Cerebellar cortex (tissue), 1 donor: ENCODE data around the gene TMED3.

Source experiments
- DNase-seq: peaks from one replicate; pipeline ENCODE4 v3.0.0-alpha.2; 2015; ENCODE audit warnings: low spot score

The TMED3 gene

DNA sequence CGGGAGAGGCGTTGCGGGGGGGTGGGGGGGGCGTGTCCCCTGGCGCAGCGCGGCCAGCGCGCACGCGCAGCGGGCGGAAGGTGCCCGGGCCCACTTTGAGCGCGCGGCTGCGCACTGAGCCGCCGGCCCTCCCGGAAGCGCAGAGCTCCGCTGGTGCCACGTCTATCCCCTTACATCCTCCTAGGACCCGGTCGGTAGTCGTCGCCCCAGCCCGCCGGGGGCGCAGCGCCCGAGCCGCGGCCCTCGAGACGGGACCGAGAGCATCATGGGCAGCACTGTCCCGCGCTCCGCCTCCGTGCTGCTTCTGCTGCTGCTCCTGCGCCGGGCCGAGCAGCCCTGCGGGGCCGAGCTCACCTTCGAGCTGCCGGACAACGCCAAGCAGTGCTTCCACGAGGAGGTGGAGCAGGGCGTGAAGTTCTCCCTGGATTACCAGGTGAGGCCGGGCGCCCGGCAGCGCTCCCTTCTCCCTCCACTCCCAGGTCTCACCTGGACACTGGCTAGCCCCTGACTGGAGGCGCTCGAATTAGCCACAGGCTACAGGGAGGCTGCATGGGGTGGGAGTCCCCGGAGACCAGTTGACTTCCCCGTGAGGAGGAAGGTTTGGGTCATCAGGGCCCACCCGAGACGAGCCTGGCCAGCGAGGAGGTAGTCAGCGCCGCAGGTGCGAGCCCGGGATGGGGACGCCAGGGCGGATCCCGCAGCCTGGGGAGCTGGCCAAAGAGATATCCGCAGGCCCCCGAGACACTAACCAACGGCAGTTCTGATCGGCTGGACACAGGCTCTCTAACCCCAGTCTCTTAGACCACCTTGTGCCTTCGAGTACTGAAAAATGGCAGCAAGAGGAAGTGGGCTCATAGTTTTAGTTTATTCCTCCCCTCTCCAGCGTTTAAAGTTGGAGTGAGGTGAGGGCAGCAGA, at the start of gene TMED3:
Gene TMED3 (plus strand): TSS at position 128 of the 916 bp plus-strand sequence. CDS start 138 bp downstream, at position 266.
- peak; percentile 77 for DNase-seq

- DNase-seq, result no peak
Measured at GRCh38 chr15:79261836-79262235, 49.1 kb upstream of the TMED3 start.

DNA sequence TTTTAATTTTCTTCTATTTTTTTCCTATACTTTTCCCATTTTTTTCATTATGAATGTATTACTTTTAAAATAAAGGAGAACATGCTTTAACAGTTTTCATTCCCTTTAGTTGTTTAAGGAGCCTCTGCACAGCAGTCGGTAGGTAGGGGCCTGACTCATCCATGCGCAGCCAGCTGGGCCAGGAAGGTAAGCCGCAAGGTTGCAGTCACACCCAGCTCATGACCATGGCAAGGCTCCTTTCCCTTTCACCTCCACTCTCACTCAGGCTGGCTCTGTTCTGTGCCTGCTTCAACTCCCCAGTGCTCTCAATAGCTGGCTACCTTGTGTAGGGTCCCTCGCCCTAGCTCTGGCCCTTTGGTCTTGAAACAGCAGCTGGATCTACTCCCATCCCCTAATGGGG, 45.7 kb upstream of the TMED3 start:
- DNase-seq, result no peak

GRCh38 chr15:79265987-79266579, 44.8 kb upstream of the TMED3 start:
- DNase-seq, result no peak

DNA sequence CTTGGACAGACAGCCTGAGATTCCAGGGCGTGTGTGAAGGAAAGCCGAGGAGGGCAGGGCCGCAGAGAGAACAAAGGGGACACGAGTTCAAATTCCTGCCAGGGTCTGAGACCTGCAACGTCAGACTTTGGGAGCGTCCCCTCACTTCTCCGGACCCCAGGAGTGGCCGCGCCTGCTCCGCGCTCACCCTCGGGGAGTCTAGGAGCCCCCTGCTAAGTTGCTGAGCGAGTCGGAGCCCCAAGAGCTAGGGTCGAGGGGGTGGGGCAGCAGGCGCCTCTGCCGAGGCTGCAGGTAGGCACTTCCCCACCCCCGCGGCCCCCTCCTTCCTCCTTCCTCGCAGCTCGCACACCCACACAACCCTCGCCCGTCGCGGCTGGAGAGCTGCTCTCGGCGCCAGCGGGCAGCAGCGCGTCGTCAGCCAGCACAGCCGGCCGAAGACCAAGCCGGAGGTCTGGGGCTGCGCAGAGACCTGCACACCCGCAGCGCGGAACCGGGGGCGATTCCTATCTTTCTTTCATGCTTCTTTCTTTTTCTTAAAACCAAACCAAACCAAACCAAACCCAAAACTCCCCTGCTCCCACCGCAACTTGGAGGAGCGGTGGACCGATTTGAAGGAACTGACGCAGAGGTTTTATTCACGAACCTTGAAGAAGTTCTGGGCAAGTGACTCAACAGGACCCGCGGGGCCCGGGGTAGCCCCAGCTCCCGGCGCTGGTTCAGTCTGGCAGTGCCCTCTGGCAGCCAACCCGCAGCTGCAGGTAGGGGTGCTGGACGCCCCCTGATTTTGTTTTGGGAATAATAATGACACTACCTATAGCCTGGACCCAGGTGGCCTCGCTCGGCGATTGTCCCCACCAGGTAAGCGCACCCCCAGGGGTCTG, 28.3 kb upstream of the TMED3 start, which contains the start of gene ANKRD34C:
Gene ANKRD34C (plus strand): TSS at position 352 of the 881 bp plus-strand sequence. CDS start 10,563 bp downstream, outside the sequence.
- DNase-seq, result peak; percentile 46

DNA sequence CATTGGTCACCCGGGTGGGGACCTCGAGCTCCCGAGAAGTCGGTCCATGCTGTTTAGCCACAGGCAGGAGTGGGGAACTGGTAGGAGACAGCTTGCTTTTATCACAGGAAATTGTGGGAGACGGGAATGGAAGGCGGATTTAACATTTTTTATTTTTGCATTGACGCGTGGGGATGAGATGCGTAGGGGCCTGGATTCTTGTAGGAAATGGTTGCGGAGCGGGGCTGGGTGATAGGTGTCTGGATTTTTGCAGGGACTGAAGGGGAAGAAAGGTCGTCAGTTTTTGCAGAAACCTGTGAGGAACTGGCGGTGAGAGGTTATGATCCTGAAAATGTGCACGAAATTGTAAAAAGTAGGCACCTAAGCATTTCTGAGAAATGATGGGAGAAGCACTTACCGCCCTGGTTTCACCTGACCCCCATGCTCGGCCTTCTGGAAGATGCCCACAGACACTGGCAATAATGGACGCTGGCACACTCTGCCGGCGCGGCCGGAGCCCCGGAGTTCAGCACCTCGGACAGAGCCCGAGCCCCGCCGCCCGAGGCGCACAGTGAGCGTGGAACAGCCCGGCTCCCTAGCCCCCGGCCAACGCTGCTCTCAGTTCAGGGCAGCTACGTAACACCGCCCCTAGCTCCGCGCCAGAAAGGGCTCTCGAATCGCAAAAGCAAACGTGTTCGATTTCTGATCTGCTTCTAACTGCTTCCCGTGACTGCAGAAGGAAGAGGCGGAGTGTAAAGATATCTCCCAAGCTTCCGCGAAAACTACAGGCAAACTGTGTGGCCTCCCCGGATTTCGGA, 27.5 kb upstream of the TMED3 start:
- peak; percentile 63 for DNase-seq

DNA sequence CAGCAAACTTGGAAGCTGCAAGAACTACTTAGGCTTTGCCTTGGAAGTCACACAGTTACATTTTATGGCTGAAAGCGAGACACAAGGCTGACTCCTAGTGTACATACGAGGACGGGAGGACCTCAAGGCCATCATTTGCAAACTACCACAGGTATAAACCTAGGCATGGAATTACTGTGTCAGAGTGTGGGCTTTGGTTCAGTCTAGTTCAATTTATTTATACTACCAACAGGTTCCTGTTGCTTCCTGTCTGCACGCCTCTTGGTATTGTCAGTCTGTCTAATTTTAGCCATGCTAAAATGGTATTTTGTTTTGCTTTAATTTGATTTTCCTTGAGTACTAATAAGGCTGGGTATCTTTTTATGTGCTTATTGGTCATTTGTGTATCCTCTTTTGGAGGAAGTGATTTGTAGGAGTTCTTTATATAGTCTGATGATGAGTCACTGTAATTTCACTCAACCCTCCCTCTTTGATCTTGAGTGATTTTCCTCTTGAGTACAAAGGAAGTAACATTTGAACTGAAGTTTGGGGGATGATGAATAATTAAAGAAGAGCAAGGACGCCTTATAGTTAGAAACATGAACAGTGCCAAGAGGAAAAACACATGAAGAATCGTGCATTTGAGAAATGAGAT, 20.2 kb upstream of the TMED3 start:
- DNase-seq, result no peak

- DNase-seq, result peak; percentile 75
Measured at GRCh38 chr15:79292011-79292410, 18.9 kb upstream of the TMED3 start.

DNA sequence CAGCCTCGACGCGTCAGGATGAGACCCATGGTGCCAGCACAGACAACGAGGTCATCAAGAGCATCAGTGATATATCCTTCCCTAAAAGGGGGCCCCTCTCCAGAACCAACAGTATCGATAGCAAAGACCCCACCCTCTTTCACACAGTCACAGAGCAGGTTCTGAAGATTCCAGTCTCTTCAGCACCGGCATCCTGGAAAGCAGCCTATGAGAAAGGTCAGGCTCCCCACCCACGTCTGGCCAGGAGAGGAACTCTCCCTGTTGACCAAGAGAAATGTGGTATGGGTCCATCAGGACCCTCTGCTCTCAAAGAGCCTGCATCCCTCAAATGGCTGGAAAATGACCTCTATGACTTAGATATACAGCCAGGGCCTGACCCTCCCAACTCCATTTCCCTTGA, 16.8 kb upstream of the TMED3 start:
- DNase-seq, result no peak

DNA sequence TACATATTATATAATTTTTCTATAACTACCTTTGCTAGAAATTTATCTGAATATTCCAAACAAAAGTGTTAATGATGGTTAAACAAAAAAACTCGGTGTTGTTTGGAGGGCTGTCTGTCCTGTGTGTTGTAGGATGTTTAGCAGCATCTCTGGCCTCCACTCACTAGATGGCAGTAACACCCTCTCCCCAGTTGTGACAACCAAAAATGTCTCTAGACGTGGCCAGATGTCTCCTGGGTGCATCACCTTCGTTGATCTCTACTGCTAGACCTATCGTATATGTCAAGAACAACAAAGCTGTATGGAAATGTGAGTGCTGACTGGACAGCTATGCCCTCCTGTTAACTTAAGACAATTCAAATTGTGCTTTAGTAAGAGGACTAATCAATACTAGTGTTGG, 14.3 kb upstream of the TMED3 start:
- no peak for DNase-seq

DNA sequence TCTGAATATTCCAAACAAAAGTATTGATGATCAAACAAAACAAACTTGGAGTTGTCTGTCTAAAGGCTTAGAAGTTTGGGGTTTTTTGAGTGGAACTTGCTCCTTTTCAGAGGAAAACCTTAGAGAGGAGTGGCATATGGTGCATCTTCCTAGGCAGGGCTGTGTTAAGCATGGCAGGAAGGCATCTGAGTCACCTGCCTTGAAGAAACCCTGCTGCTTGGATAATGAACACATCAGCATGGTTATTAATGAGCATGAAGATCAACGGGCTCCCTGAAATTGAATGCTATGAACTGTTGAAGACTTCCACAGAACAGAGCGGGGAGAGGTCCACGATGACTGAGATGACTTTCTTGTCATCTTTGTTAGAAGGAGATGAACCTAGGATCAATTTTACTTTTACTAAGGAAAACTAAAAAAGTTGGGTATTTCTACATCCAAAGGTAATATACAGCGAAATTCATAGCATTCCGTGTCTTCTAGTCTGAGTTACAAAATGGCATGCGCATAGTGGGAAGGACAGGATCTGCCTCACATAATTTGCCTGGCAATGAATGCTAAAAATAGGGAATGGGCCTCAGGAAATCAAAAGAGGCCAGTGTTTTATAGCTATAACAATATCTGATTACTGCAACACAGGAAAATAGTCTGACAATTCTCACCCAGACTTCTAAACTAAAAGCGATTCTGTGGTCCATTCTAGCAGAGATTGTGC, 11.6 kb upstream of the TMED3 start:
- peak; percentile 44 for DNase-seq

GRCh38 chr15:79299841-79300235, 11.1 kb upstream of the TMED3 start:
- peak; percentile 57 for DNase-seq

DNA sequence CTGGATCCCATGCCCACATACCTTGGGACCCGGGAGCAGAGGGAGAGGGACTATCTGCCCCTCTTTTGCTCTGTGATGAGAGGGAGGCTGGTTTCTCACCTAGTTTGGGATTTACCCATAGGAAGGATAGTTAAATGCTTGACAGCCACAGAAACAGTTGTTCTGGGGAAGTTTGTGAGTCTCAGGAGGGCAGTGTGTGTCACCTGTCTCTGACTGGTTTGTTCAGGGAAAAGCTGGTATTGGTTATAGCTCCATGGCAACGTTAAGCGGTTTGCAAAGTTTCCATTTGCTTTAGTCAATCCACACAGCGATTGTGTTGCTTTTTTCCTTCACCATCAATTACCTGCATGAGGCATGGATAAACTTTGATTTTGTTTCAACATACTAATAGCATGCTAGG, 3.7 kb upstream of the TMED3 start:
- DNase-seq, result no peak

GRCh38 chr15:79308874-79309273, 2.0 kb upstream of the TMED3 start:
- DNase-seq, result peak; percentile 36

DNA sequence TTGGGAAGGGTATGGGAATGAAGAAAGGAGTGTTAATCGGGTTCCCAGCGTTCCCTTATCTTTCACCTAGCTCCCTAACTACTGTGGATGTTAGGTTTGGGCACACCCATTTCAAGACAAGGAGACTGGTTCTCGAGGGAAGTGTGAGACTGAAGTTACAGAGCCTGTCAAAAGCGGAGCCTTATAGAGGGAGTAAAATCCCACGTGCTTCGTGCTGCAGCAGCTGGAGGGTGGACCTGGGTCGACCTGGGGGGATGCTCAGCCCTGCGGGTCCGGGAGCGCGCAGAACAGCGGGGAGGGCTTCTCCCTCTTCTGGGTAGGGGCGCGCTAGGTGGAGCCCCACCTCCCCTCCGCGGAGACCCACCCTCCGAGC, 314 bp upstream of the TMED3 start:
- DNase-seq, result peak; percentile 49

DNA sequence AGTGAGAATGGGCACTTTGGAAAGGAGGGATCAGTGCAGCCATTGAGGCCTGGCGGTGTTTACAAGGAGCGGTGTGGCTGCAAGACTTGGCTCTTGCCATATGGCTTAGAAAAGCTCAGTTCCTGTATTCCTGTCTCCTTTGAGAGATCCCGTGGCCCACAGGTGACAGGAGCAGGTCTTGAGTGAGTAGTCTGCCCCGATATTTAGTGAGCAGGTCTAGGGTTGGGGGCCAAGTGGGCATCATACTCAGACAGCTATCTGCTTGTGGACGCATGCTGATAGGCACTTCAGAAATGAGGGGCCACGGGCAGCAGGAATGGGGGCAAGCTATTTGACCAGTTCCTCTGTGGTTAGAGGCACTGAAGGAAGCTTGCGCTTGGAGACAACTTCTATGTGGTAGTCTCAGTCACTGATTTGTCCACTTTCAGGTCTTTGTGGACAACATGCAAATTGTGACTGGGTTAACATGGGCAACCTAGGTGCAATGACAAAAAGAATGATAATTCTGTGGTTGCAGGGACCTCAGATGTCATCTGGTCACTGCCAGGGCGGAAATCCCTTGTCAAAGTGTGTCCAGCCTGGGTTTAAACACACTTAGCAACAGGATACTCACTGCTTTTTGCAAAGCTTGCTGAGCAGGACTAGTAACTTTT, 1.1 kb downstream of the TMED3 start:
- peak; percentile 22 for DNase-seq

DNA sequence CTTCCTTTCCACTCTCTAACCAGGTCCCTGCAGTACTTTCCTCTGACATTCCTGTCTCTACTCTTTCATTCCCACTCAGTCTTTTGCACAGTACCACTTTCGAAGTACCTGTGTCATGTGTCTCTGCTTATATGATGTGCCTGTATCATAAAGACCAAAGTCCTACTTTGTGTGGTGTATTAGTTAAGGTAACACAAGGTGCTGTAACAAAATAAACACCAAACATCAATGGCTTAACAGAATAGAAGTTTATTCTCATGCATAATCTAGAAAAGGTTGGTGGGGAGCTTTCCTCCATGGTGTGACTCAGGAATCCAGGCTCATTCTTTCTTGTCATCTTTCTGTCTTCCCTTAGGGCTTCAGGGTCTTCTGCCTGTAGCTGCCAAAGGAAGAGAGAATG, 3.3 kb downstream of the TMED3 start:
- DNase-seq, result no peak

DNA sequence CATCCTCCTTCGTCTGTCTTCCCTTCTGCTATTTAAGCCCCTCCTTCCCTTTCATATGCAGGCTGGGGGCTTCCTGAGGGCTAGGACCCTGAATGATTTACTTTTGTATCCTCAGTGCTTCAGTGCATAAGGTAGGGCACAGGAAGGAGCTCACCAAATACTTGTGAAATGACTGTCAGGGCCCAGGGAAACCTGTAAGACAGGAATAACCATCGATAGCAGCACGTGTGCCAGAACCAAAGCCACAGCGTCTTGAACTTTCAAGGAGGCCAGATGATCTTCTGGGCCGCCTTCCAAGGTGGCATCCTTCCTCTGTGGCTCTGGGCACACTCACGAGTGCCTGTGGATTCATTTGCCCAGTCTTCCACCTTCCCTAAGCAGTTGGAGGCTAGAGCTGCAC, 3.9 kb downstream of the TMED3 start:
- no peak for DNase-seq

- peak; percentile 98 for DNase-seq
Measured at GRCh38 chr15:79315623-79316328, 4.9 kb downstream of the TMED3 start.
